GM19372 (cell line): ENCODE data around the gene CARD8.
A peak's percentile ranks its signal among the peaks of the same experiment; 100 is the strongest.
"Not testable (repeated sequence)": the region's sequence is repeated elsewhere in the genome, so short reads cannot be mapped to it uniquely, and the experiment has no call there.

ENCODE experiments used
- ATAC-seq: cut with Tn5 transposase; IDR thresholded peaks from one replicate; pipeline ENCODE4 v1.9.1; 2021; ENCODE audit warnings: mild to moderate bottlenecking, low read depth, moderate library complexity; ENCODE audit not compliant: unreplicated experiment

The CARD8 gene, protein sequence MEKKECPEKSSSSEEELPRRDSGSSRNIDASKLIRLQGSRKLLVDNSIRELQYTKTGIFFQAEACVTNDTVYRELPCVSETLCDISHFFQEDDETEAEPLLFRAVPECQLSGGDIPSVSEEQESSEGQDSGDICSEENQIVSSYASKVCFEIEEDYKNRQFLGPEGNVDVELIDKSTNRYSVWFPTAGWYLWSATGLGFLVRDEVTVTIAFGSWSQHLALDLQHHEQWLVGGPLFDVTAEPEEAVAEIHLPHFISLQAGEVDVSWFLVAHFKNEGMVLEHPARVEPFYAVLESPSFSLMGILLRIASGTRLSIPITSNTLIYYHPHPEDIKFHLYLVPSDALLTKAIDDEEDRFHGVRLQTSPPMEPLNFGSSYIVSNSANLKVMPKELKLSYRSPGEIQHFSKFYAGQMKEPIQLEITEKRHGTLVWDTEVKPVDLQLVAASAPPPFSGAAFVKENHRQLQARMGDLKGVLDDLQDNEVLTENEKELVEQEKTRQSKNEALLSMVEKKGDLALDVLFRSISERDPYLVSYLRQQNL

DNA sequence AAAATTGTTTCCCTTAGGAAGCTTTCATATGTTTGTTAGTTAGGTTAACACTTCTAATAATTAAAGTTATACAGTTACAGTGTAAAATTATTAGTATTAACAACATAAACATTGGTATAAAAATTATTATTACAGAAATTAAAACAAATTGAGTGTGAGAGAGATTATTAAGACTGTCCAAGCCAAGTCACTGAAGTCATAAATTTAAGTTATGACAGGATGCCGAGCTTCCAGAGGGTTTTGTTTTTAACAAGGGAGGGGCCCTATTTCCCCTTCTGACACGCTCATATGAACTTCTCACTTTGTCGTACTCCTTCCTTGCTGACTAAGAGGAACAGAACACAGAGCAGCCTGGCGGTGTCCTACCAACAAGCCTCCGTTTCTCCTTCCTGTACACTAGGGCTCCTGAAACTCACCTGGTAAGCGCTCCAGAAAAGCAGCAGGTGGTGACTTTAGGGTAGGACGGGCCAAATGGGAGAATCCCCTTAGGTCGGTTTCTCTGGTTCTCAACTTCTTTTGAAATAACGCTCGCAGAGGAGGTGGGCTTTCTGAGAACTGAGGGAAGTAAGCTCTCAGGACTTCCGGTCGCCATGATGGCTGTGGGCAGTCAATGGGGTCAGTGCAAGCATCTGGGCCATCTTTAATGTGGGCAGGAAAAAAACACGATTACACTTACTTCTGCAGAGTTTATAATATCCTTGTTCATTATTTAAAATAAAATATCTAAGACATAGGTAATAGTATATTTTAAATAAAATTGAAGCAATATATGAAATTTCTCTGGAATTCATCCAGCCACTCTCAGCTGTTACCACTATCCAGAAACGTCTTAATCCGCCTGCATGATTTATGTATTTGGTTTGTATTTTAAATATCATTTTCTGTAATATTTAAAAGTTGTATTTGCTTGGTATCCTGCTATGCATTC lies at the start of gene CARD8:
Gene CARD8 (minus strand): TSS at position 537 of the 928 bp plus-strand sequence. CDS start 14,892 bp downstream, outside the sequence.
- ATAC-seq, result peak; percentile 54

DNA sequence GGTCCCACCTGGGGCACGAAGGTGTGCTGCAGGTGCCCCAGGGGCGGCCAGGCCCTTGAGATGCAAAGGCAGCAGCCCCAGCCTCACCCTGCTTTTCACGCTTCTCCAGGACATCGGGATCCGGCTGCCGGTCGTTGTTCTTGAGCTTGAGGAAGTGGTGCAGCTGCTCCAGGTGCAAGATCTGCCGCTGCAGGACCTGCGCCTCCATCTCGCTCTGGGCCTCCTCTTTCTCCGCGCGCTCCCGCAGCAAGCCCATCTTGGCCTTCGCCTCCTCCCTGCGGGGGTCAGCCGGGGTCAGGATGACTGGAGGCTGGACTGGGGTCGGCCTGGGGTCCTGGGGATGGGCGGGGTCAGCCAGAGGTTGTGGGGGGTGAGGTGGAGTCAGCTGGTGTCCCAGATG lies 48.2 kb upstream of the CARD8 start:
- no peak for ATAC-seq

DNA sequence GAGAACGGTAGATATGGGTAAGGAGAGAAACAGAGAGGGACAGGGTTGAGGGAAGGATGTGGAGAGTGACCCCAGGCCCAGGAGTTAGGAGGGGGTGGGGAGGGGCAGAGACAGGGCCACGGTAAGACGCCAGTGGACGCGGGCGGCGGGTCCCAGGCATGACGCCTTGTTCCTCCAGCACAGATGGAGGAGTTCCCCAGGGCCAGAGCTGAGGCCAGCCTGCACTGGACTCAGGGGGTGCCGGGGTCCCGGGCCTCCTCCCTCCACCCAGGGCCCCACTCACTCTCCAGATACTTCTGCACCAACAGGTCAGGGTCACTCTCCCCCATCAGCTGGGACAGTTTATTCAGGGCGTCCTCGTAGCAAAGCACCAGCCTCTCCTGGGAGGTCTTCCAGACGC lies 47.7 kb upstream of the CARD8 start:
- ATAC-seq, result no peak

DNA sequence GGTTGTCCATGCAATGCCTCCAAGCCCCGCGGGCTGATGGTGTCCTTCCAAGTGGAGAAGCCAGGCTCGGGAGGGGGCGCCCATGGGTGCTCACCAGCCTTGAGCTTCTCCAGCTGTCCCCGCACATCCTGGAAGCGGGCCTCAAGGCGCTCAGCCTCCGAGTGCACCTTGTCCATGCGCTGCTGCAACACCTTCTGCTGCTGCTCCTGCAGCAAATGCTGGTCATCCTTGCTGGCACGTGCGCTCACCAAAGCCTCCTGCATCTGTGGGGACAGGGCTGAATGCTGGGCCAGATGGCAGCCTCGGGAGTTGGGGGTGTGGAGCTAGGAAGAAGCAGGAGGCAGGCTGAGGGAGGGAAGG lies 46.9 kb upstream of the CARD8 start:
- ATAC-seq, result no peak

DNA sequence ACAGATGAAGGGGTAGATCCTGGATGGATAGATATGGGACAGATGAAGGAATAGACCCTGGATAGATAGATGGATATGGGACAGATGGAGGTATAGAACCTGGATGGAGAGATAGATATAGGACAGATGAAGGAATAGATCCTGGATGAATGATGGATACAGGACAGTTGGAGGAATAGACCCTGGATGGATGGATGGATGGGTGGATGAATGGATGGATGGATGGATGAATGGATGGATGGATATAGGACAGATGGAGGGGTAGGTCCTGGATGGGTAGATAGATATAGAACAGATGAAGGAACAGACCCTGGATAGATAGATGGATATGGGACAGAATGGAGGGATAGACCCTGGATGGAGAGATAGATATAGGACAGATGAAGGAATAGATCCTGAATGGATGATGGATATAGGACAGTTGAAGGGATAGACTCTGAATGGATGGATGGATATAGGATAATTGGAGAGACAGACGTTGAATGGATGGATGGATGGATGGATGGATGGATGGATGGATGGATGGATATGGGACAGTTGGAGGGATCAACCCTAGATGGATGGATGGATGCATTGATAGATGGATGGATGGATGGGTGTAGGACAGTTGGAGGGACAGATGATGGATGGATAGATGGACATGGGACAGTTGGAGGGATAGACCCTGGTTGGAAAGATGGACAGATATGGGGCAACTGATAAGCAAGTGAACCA lies 46.3 kb upstream of the CARD8 start:
- ATAC-seq, result no peak

DNA sequence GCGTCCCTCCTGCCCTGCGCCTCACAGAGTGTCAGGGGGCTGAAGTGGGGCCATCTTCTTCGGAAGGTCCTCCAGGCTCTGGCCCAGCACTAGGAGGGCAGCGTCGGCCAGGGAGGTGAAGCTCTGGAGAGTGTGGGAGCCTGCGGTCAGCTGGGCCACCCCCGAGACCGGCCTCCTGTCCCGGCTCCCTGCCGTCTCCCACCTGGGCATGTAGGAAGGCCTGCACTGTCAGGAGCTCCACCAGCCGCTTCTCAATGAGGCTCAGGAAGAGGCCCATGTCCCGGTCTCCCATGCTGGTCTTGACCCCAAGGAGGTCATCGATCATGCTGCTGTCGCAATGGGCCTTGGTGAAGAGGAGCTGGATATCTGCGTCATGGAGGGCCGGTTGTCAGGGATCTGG lies 42.3 kb upstream of the CARD8 start:
- no peak for ATAC-seq

DNA sequence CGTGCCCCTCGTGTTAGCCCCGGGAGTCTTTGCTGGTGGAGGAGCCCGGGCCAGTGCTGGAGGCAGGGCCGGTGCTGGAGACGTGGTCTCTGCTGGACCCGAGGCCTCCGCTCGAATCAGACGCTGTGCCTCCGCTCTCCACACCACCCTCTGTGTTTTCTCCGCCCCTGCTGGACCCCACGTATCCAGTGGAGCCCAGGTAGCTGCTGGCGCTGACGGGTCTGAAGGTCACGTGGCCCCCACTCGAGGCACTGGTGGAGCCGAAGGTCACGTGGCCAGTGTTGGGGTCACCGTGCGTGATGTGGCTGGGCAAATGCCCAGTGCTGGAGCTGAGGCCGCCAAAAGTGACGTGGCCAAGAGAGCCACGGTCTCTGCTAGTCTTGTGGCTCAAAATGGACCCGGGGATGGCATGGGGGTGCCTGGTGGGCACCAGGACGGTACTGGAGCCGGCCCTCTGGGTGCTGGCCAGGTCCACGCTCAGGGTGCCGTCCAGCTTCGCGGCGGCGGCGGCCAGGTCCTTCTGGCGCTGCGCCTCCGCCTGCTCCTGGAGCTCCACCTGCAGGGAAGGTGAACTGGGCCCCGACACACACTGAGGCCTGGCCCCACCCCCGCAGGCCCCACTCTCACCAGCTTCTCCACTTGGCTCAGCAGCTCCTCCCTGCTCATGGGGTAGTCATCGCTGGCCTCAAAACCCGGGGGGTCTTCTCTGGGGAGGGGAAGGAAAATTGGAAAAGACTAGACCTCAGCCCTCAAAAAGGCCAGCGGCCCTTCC lies 41.4 kb upstream of the CARD8 start:
- ATAC-seq, result no peak

DNA sequence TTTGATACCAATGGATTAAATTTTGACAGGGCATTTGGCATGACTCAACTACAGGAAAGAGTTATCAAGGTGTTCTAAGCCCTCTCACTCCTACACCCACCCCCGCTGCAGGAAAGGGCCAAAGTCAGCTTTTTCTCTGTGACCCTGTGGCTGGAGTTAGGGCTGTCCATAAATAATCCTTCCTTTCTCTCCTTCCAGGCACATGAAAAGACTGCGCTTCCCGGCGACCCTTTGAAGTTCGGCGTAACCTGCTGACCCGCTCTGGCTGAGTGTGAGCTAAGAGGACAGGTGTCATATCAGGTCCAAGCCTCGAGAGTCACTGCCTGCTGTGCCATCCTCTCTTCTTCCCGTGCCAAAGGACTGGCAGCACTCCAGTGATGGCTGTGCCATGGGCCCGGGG lies 39.7 kb upstream of the CARD8 start:
- no peak for ATAC-seq

DNA sequence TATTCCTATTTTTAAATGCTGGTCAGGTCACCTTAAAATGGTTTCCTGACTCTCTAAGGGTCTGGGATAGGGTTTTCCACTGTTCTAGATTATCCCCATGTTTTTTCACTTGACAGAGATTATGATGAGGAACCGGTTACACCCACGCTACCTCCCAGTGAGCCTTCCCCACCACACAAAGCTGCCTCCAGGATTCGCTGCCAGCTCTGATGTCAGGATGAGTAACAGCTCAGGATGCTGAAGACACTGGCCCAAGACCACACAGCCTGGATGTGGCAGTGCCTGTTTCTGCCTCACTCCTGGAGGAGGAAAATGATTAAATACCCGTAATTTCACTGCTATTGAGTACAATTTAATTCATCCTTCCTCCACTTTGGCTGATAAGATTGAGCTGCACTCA lies 37.1 kb upstream of the CARD8 start:
- ATAC-seq, result no peak

DNA sequence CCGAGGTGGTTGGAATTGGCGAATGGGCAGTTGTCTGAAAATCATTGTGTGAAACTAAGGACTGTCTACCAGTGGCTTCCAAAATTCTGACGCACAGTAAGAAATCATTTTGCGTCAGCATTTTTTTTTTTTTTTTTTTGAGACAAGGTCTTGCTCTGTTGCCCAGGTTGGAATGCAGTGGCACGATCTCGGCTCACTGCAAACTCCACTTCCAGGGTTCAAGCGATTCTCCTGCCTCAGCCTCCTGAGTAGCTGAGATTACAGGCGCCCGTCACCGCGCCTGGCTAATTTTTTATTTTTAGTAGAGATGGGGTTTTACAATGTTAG lies 35.7 kb upstream of the CARD8 start:
- not testable (repeated sequence) for ATAC-seq

DNA sequence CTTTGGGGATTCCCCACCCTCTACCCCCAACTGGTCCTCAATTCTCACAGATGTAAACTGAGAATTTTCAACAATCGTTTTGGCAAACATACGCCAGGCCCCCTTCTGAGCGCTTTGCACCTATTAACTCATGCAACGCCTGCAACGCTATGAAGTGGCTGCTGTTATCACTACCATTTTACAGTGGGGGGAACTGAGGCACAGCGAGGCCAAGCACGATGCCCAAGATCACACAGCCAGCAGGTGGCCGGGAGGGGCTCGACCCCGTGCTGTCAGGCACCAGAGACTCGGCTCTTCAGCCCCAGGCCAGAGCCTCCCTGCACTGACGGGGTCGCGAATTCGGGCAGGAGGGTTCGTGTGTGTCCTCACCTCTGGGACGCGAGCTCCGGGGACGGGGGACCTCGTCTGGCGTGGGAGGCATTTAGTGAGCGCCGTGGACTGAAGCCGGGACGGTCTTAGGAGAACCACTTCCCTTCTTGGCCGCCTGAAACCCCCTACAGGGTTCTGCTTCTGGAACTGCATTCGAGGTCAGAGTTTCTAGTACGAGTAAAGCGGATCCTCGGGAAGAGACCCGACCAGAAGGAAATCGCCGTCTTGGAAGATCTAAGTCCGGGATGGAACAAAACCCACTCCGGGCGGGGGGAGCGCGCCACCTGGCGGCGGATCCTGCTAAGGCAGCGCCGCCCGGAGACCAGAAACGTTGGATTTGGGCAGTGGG lies 35.2 kb upstream of the CARD8 start:
- ATAC-seq, result no peak

DNA sequence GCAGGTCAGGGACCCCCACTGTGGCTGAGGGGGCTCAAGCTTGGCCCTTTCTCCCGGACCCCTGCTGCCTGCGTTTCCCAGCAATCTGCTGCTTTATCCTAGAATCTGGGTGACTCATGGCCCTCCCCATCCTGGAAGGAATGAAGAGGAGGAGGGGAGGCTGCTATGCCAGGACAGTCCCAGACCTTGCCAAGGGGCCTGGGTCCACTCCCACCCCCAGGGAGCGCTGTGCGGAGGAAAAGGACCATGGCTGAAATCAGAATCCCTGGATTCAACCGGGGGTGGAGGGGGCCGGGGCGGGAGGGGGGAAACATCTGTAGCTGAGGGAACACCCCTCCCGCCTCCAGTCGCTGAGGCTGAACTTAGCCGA lies 34.7 kb upstream of the CARD8 start:
- no peak for ATAC-seq

DNA sequence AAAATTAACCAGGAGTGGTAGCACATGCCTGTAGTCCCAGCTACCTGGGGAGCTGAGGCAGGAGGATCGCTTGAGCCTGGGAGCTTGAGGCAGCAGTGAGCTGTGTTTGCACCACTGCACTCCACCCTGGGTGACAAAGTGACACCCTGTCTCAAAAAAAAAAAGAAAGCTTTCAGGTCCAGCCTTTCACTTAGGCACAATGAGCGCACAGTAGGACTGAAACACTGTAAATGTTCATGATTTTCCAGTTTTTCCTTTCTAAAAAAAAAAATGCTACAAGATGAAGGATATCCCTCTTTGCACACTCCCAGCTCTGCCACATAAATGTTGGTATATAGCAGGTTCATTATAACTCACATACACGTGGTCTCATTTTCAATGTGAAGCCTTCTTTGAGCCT lies 32.0 kb upstream of the CARD8 start:
- ATAC-seq, result no peak

DNA sequence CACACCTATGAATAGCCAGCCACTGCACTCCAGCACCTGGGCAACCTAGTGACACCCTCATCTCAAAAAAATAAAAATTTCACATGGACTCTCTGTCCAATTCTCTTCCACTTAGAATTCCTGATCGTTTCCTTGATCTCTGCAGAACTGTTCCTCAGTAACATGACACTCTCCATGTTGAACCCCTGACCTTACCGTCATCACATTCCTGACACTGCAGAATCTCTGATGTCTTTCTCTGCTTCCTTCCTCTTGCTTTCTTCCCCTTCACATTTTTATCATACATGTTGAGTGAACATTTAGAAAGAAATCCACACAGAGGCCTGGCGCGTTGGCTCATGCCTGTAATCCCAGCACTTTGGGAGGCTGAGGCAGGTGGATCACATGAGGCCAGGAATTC lies 29.2 kb upstream of the CARD8 start:
- no peak for ATAC-seq

DNA sequence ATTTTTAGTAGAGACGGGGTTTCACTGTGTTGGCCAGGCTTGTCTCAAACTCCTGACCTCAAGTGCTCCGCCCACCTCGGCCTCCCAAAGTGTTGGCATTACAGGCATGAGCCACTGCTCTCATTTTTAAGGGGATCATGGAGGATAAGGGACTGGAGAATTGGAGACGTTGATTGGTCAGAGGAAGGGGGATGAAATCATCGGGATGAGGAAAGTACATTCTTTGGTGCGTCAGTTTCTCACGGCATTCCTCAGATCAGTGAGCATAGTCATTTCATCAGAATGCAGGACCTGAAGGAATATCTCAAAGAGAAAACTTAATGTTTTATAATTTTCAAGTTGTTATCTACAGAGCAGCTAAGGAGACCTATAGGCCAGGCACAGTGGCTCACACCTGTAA lies 28.2 kb upstream of the CARD8 start:
- no peak for ATAC-seq

DNA sequence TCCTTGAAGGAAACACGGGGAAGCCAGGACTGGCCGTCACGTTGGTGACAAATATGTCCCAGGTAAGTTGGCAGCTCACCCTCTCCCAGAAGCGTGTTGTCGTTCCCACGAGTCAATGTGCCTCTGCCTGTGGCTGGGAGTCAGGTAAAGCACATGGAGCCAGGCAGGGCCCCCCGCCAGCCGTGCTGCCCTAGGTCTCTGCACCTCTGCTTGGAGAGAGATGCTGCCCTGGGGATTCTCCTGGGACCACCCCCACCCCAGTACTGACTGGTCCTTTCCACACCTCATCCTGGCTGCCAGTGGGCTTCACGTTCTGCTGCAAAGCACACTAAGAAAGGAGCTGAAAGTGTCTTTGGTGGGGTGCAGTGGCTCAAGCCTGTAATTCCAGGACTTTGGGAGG lies 24.0 kb upstream of the CARD8 start:
- no peak for ATAC-seq

DNA sequence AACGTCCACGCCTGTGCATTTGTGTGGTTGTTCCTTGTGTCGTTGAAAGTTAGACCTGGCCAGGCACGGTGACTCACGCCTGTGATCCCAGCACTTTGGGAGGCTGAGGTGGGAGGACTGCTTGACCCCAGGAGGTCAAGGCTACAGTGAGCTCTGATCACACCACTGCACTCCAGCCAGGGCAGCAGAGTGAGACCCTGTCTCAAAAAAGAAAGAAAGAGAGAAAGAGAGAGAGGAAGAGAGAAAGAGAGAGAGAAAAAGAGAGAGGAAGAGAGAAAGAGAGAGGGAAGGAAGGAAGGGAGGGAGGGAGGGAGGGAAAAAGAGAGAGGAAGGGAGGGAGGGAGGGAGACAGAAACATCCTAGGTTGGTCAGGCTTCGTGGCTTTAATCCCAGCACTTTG lies 19.2 kb upstream of the CARD8 start:
- ATAC-seq, result no peak

DNA sequence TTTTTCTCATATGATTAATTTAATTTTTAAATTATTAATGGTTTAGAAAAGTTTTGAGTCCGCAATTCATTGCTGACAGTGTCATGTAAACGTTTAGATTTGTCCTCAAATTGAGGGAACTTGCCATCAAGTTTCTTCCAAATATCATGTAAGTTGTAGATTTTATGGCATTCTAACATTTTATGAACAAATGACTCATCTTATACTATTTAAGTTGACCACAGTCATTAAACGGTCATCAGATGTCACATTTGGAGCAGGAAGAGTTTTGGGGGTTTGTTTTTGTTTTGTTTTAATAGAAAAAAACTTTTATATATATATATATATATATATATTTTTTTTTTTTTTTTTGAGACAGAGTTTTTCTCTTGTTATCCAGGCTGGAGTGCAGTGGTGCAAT lies 18.5 kb upstream of the CARD8 start:
- no peak for ATAC-seq

DNA sequence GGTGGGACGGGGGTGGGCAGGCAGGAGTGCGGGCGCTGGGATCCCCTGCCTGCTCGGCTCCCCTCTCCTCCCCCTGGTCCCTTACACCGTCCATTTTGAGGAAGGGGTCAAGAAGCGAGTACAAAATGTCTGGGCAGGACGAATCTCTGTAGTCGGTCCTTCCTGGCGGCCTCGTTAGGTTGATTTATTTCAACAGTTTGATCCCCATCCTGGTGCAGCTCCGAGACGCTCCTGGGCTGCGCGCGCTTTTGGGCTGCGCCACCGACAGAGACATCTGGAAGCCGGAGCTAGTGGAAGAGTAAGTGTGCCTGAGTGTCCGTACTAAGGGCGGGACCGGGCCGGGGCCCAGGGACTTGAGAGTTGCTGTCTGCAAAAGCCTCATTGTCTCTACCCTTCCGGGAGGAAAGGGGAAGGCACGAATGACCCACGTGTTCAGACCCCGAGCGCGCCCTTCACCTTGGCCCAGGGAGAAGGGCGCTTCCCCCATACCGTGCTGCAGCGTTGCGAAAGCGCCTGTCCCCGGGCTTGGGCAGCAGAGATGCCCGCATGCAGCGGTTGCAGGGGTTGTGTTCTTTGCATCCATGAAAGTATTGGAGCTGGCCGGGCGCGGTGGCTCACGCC lies 15.9 kb upstream of the CARD8 start:
- no peak for ATAC-seq
